IPS-18c (cell line): ENCODE measurements around the gene SCD.
"Not testable (repeated sequence)": the region's sequence is repeated elsewhere in the genome, so short reads cannot be mapped to it uniquely, and the experiment has no call there.

Experiments used
- H3K4me3 ChIP-seq: 2 replicates; pipeline ENCODE4 v1.7.0; 2013; ENCODE audit warnings: low read depth, mild to moderate bottlenecking, low read length, moderate library complexity; ENCODE audit not compliant: insufficient read depth
- H3K9me3 ChIP-seq: one replicate; pipeline ENCODE4 v1.6.1; 2013; ENCODE audit warnings: mild to moderate bottlenecking, low read length, moderate library complexity; ENCODE audit not compliant: control insufficient read depth, insufficient read depth

SCD gene

GRCh38 chr10:100346765-100347567 lies at the start of gene SCD:
TSS of gene SCD (plus strand) at chr10:100347233. CDS start at chr10:100347505, 272 bp downstream.
- H3K4me3 ChIP-seq = peak within 1 kb of the TSS; percentile 96

GRCh38 chr10:100297242-100297641 lies 49.8 kb upstream of the SCD start:
- Histone ChIP-seq H3K4me3 (no peak overlapping the region), H3K9me3 (no peaks in the 10 kb centered on the region)

More at GRCh38 chr10:100346765-100347567, at the start of gene SCD:
- no peaks in the 10 kb centered on the region for H3K9me3 ChIP-seq

GRCh38 chr10:100301123-100301522 lies 45.9 kb upstream of the SCD start:
- H3K9me3 ChIP-seq, H3K4me3 ChIP-seq: not testable (repeated sequence)

GRCh38 chr10:100303724-100304319 lies 43.2 kb upstream of the SCD start:
- Histone ChIP-seq H3K9me3 (no peaks in the 10 kb centered on the region), H3K4me3 (no peak overlapping the region)

GRCh38 chr10:100304414-100304813 lies 42.6 kb upstream of the SCD start:
- no peak overlapping the region for H3K4me3 ChIP-seq

GRCh38 chr10:100306861-100307260 lies 40.2 kb upstream of the SCD start:
- Histone ChIP-seq H3K4me3 (no peak overlapping the region), H3K9me3 (no peaks in the 10 kb centered on the region)

More at GRCh38 chr10:100304414-100304813, 42.6 kb upstream of the SCD start:
- no peaks in the 10 kb centered on the region for H3K9me3 ChIP-seq

- Histone ChIP-seq H3K4me3 (no peak overlapping the region), H3K9me3 (no peaks in the 10 kb centered on the region)
Observed at GRCh38 chr10:100307684-100308083, 39.3 kb upstream of the SCD start.

- Histone ChIP-seq H3K9me3 (no peaks in the 10 kb centered on the region), H3K4me3 (no peak overlapping the region)
Observed at GRCh38 chr10:100311298-100311697, 35.7 kb upstream of the SCD start.

- no peaks in the 10 kb centered on the region for H3K9me3 ChIP-seq
Observed at GRCh38 chr10:100315615-100316014, 31.4 kb upstream of the SCD start.

GRCh38 chr10:100318207-100318606 lies 28.8 kb upstream of the SCD start:
- H3K9me3 ChIP-seq = no peaks in the 10 kb centered on the region

More at GRCh38 chr10:100315615-100316014, 31.4 kb upstream of the SCD start:
- no peak overlapping the region for H3K4me3 ChIP-seq

GRCh38 chr10:100319707-100320402 lies 27.2 kb upstream of the SCD start:
- H3K4me3 ChIP-seq = no peak overlapping the region
- H3K9me3 ChIP-seq = no peaks in the 10 kb centered on the region

More at GRCh38 chr10:100318207-100318606, 28.8 kb upstream of the SCD start:
- no peak overlapping the region for H3K4me3 ChIP-seq

- H3K4me3 ChIP-seq = no peak overlapping the region
- no peaks in the 10 kb centered on the region for H3K9me3 ChIP-seq
Observed at GRCh38 chr10:100325158-100325557, 21.9 kb upstream of the SCD start.

- Histone ChIP-seq H3K4me3 (no peak overlapping the region), H3K9me3 (peaks cover 3% of the 10 kb centered on the region)
Observed at GRCh38 chr10:100327007-100327717, 19.9 kb upstream of the SCD start.

- Histone ChIP-seq H3K9me3 (peaks cover 3% of the 10 kb centered on the region), H3K4me3 (no peak overlapping the region)
Observed at GRCh38 chr10:100327718-100328009, 19.4 kb upstream of the SCD start.

GRCh38 chr10:100328198-100328597 lies 18.8 kb upstream of the SCD start:
- H3K9me3 ChIP-seq = peaks cover 3% of the 10 kb centered on the region
- no peak overlapping the region for H3K4me3 ChIP-seq

- H3K9me3 ChIP-seq = peaks cover 3% of the 10 kb centered on the region
- no peak within 1 kb of the TSS for H3K4me3 ChIP-seq
Observed at GRCh38 chr10:100330079-100330478, 17.0 kb upstream of the SCD start, which contains the start of gene PKD2L1. TSS of gene PKD2L1 (minus strand) at chr10:100330228. CDS start at chr10:100330103, 125 bp downstream.

GRCh38 chr10:100333106-100333505 lies 13.9 kb upstream of the SCD start:
- peaks cover 3% of the 10 kb centered on the region for H3K9me3 ChIP-seq

More at GRCh38 chr10:100333106-100333505, 13.9 kb upstream of the SCD start:
- no peak overlapping the region for H3K4me3 ChIP-seq
